ENCODE results near the gene MAP2K3. TPM values are rescaled to one million over a fixed set of nuclear protein-coding genes. Genes with fewer than 3 reads are reported as not detected.
"Not testable (repeated sequence)": the region's sequence is repeated elsewhere in the genome, so short reads cannot be mapped to it uniquely, and the experiment has no call there.

MAP2K3 gene
- total and polyA plus RNA-seq, 2 of the 4 experiments (the other 2 are of a cell fraction): 23.5 to 82.2 TPM

GRCh38 chr17:21318856-21319255 is 34.3 kb downstream of the MAP2K3 start:
- H3K23ac ChIP-seq (ENCODE audit: low read depth, low read length); H2AK5ac ChIP-seq (ENCODE audit: low read depth, low read length); H3K27ac ChIP-seq (ENCODE audit: insufficient read depth, low read length); dilution Hi-C loops (cut with HindIII; ENCODE audit: low sequenced_read_pairs, unreplicated experiment); DNase-seq; H3K4ac ChIP-seq (ENCODE audit: low read depth, low read length); H3K4me1 ChIP-seq (ENCODE audit: control insufficient read depth, insufficient read depth, low read length); H2BK20ac ChIP-seq (ENCODE audit: low read depth, low read length); H3K4me2 ChIP-seq (ENCODE audit: low read depth, low read length); H3K36me3 ChIP-seq (ENCODE audit: control insufficient read depth, insufficient read depth, low read length); BruUV-seq (replicated peaks); CTCF ChIA-PET; H4K5ac ChIP-seq (ENCODE audit: low read depth, low read length); H3K9me1 ChIP-seq (ENCODE audit: insufficient read depth, low read length); H2BK120ac ChIP-seq (ENCODE audit: low read depth, low read length); H4K20me1 ChIP-seq (ENCODE audit: insufficient read depth, low read length); H3K79me1 ChIP-seq (ENCODE audit: low read depth in 1 of 2, low read length in 2 of 2); H2AK9ac ChIP-seq (replicated peaks; ENCODE audit: low read depth, low read length, poor library complexity); ATAC-seq (ENCODE audit: low read depth); H3K18ac ChIP-seq (ENCODE audit: low read depth, low read length); H4K8ac ChIP-seq (ENCODE audit: low read depth in 2 of 2, low read length in 2 of 2); H3K14ac ChIP-seq (replicated peaks; ENCODE audit: low read depth, low read length); POLR2A ChIA-PET (ENCODE audit: unreplicated experiment); H2AFZ ChIP-seq (replicated peaks; ENCODE audit: low read length, poor library complexity); intact Hi-C loops (cut with micrococcal nuclease); H3K9ac ChIP-seq (ENCODE audit: low read depth, low read length); H3K56ac ChIP-seq (ENCODE audit: extremely low read depth, insufficient read depth, low read length); H2BK15ac ChIP-seq (ENCODE audit: low read depth, low read length); H3K4me3 ChIP-seq (ENCODE audit: insufficient read depth, low read depth, low read length); H3K9me3 ChIP-seq (ENCODE audit: control insufficient read depth, insufficient read depth, low read length); H2BK5ac ChIP-seq (ENCODE audit: low read depth, low read length, poor library complexity, severe bottlenecking); H4K91ac ChIP-seq (ENCODE audit: insufficient read depth, low read depth, low read length); H3K27me3 ChIP-seq (ENCODE audit: control insufficient read depth, insufficient read depth, low read length): not testable (repeated sequence)
- in situ Hi-C loops (cut with MboI; ENCODE audit: low sequenced_read_pairs): loop anchor here (25.0 kb wide), 1 partner anchor 468 kb away; no protein-coding TSS in a partner anchor
- WGBS, 2 experiments (ENCODE audit: extremely low coverage in 2 of 2, insufficient read length in 1 of 2): no CpG with 5 or more reads among the region's 7 CpGs

- H3K27ac ChIP-seq (ENCODE audit: insufficient read depth, low read length); H3K79me1 ChIP-seq (ENCODE audit: low read depth in 1 of 2, low read length in 2 of 2); H3K9me1 ChIP-seq (ENCODE audit: insufficient read depth, low read length); H2BK15ac ChIP-seq (ENCODE audit: low read depth, low read length); H3K9ac ChIP-seq (ENCODE audit: low read depth, low read length); H2AK5ac ChIP-seq (ENCODE audit: low read depth, low read length); H3K9me3 ChIP-seq (ENCODE audit: control insufficient read depth, insufficient read depth, low read length); H2BK20ac ChIP-seq (ENCODE audit: low read depth, low read length); H3K14ac ChIP-seq (replicated peaks; ENCODE audit: low read depth, low read length); H2BK5ac ChIP-seq (ENCODE audit: low read depth, low read length, poor library complexity, severe bottlenecking); H2BK120ac ChIP-seq (ENCODE audit: low read depth, low read length); H3K18ac ChIP-seq (ENCODE audit: low read depth, low read length); BruUV-seq (replicated peaks); H3K36me3 ChIP-seq (ENCODE audit: control insufficient read depth, insufficient read depth, low read length); dilution Hi-C loops (cut with HindIII; ENCODE audit: low sequenced_read_pairs, unreplicated experiment); H3K56ac ChIP-seq (ENCODE audit: extremely low read depth, insufficient read depth, low read length); H3K4me1 ChIP-seq (ENCODE audit: control insufficient read depth, insufficient read depth, low read length); H2AK9ac ChIP-seq (replicated peaks; ENCODE audit: low read depth, low read length, poor library complexity); H4K5ac ChIP-seq (ENCODE audit: low read depth, low read length); ATAC-seq (ENCODE audit: low read depth); H4K20me1 ChIP-seq (ENCODE audit: insufficient read depth, low read length); H3K27me3 ChIP-seq (ENCODE audit: control insufficient read depth, insufficient read depth, low read length); H3K4me3 ChIP-seq (ENCODE audit: insufficient read depth, low read depth, low read length); intact Hi-C loops (cut with micrococcal nuclease); H4K91ac ChIP-seq (ENCODE audit: insufficient read depth, low read depth, low read length); H2AFZ ChIP-seq (replicated peaks; ENCODE audit: low read length, poor library complexity); H3K4ac ChIP-seq (ENCODE audit: low read depth, low read length); H3K4me2 ChIP-seq (ENCODE audit: low read depth, low read length); H3K23ac ChIP-seq (ENCODE audit: low read depth, low read length); H4K8ac ChIP-seq (ENCODE audit: low read depth in 2 of 2, low read length in 2 of 2); POLR2A ChIA-PET (ENCODE audit: unreplicated experiment); DNase-seq; CTCF ChIA-PET: not testable (repeated sequence)
- WGBS, 2 experiments (ENCODE audit: extremely low coverage in 2 of 2, insufficient read length in 1 of 2): 92% methylated on average over 2 of the region's 4 CpGs; no CpG with 5 or more reads in 1 of the 2 experiments
- in situ Hi-C loops (cut with MboI; ENCODE audit: low sequenced_read_pairs): loop anchor here (25.0 kb wide), 1 partner anchor 468 kb away; no protein-coding TSS in a partner anchor
Measured at GRCh38 chr17:21319256-21319655, 34.7 kb downstream of the MAP2K3 start.
